Measurements from ENCODE around the gene GATAD1.
"Not testable (repeated sequence)": the region's sequence is repeated elsewhere in the genome, so short reads cannot be mapped to it uniquely, and the experiment has no call there.

The GATAD1 gene, protein sequence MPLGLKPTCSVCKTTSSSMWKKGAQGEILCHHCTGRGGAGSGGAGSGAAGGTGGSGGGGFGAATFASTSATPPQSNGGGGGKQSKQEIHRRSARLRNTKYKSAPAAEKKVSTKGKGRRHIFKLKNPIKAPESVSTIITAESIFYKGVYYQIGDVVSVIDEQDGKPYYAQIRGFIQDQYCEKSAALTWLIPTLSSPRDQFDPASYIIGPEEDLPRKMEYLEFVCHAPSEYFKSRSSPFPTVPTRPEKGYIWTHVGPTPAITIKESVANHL

GRCh38 chr7:92447345-92448204 lies at the start of gene GATAD1:
Gene GATAD1 (plus strand): TSS chr7:92447482. CDS start chr7:92447730, 248 bp downstream.
- DNase-seq = peak; percentile 58 to 67

- no peak for DNase-seq
Measured at GRCh38 chr7:92397542-92397941, 49.7 kb upstream of the GATAD1 start.

DNA sequence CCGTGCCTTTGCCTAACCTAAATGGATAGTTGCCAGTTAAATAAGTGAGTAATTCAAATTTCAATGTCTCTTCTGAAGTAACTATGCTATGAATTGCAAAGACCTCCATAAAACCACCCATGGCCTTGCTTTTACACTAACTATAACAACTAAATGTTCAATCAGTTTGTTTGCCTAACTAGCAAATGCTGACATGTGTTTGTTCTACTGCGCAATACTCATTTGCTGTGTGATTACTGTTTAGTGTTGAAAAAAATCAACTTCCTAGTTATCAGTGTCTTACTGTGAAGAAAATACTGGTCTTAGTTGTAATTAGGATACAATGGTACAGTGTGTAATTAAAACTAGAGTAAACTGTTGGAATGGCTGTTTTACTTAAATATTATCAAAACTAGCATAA lies 47.3 kb upstream of the GATAD1 start:
- no peak for DNase-seq

DNA sequence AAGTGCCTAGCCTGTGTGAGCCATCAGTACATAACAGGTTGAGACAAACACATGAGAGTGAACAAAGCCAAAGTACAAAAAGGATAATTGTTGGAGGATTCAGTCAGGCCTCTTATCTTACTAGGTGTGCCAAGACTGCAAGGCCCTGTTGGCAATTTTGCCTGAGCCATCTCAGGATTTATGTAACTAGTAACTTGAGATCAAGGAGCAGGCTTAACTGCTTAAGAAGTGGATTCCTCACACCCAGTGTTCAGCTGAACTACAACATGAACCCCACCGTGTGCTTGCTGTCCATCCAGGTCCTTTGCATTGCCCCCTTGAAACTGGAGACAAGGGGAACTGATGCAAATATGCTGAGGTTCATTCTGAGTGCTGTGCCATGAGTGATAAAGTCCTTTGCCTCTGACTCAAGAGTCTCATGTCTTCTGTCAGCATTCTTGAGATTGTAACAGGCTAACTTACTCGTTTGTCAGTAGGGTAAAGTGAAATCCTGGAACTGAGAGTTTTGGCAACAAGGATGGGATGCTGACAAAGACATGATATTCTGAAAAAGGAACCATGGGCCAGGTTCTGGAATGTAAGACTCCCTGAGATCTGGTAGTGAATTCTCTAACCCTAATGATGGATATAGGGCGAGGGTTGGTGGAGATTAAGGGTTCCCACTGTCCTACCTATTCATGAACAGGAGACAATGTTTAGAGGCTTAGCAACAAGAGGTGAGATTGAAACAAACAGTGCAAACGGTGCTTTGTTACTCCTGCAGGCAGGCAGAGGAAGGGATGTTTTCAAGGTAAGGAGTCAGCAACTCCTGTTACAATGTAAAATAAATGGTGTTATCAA lies 44.1 kb upstream of the GATAD1 start:
- no peak for DNase-seq

- no peak for DNase-seq
Measured at GRCh38 chr7:92403760-92404074, 43.6 kb upstream of the GATAD1 start.

DNA sequence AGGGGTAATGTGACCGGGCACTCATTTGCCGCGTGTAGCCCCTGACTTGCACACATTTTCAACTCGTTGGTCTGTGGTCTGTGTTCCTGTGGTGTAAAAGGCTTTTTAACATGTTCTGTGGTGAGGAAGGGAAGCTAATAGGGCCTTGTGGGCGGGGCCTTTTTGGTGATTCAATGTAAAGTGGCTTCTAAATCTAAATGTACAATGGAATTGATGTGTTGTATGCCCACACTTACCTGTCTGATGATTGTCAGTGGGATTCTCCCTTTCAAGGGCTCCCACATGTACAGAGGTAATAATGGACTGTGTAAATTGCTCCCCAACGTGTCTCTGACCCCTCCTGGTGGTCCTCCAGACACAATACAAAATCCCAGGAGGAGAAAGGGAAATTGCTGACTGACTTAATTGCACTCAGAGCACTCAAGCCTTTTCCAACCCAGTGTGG lies 43.1 kb upstream of the GATAD1 start:
- no peak for DNase-seq

DNA sequence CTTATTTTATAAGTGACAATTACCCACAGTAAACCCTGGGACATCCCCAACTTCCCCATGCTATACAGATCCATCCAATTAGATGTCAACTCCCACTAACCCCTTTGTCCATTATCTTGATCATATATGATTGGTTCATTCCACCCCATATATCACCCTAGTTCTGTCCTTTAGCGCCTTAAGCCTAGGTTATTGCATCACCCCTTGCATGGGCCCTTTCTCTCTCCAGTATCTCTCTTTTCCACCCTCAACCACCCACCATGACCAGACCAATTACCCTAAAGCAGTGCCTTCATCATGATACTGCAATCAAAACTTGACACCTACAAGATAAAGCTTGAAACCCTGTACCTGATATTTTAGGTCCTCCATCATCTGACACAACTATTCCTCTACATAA lies 37.9 kb upstream of the GATAD1 start:
- no peak for DNase-seq

GRCh38 chr7:92410162-92410561 lies 37.1 kb upstream of the GATAD1 start:
- DNase-seq = not testable (repeated sequence)

DNA sequence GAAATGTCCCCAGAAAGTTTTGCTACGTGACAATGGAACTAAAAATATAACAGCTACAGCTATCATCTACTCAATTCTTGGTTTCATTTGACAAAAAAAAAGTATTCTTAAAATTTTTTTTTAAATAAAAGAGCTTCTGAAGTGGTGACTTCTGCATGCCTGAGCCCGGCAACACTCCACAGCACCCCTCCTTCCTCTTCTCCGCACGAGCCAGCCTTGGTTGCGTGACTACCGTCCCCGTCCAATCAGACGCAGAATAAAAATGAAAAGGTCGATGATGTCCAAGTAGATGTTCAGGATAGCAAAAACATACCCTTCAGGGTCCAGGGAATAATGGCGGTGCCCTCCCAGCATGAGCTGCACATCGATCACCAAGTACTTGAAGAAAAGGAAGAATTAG lies 34.5 kb upstream of the GATAD1 start:
- DNase-seq = no peak

DNA sequence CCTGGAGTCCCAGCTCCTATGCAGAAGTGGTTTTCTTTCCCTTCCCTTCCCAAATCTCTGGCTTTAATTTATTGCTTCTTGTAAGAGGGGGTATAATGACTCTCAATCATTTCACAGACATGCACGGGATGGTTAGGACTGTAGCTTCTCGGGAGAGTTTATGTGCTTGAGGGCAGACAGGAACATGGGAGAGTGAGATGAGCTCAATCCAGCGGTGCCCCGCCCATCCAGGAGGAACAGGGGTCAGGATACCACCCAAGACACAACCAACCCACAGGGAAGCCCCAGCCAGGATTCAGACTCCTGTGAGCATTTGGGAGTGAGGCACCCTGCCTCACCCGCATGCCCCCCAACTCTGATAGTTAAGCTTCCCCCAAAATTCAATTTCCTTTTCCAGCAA lies 33.7 kb upstream of the GATAD1 start:
- no peak for DNase-seq

GRCh38 chr7:92415225-92415624 lies 32.1 kb upstream of the GATAD1 start:
- DNase-seq = no peak

GRCh38 chr7:92417913-92418312 lies 29.4 kb upstream of the GATAD1 start:
- DNase-seq = no peak

DNA sequence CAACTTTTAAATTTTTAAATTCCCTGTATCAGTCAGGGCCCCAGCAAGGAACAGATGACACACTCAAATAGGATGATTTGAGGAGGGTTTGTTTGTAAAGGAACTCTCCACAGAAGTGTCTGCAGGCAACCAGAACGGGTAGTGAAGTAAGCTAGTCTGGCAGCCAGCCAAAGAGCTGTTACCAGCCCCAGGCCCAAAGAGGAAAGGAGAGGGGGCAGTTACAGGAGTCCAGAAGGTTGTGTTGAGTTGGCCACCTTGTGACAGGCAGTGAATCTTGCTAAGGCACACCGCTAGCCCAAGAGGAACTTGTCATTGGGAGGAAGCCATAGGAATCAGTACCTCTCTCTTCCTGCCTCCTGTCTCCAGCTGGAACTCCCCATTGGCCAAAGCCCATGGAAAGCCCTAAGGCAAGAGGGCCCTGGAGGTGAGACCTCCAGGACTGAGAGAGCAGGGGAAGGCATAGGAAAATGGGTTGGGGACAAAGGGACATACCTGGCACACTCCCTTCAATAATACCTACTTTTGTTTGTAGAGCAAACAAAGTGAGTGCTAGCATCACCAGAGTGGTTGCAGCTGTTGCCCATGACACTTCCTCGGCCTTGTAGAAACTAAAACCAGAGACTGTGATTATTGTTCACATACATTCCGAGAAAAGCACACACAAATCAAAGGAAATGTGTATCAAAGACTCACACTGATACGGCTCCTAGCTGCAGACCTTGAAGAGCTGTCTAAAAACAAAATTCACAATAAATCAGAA lies 25.4 kb upstream of the GATAD1 start:
- DNase-seq = no peak

- no peak for DNase-seq
Measured at GRCh38 chr7:92422926-92423325, 24.4 kb upstream of the GATAD1 start.

DNA sequence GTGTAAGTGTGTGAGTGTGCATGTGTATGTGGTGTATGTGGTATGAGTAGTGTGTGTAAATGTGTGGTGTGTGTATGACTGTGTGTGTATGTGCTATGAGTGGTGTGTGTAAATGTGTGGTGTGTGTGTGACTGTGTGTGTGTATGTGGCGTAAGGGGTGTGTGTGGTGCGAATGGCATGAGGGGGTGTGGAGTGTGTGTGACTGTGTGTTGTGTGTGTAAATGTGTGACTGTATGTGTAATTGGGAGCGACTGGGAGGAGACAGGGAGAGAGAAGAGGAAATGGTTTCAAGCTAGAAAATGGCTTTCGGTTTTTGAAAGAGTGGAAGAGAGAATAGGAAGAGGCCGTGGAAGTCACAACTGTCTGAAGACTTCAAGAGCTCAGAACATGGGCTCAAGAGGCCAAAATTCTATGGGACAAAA lies 23.6 kb upstream of the GATAD1 start:
- no peak for DNase-seq

DNA sequence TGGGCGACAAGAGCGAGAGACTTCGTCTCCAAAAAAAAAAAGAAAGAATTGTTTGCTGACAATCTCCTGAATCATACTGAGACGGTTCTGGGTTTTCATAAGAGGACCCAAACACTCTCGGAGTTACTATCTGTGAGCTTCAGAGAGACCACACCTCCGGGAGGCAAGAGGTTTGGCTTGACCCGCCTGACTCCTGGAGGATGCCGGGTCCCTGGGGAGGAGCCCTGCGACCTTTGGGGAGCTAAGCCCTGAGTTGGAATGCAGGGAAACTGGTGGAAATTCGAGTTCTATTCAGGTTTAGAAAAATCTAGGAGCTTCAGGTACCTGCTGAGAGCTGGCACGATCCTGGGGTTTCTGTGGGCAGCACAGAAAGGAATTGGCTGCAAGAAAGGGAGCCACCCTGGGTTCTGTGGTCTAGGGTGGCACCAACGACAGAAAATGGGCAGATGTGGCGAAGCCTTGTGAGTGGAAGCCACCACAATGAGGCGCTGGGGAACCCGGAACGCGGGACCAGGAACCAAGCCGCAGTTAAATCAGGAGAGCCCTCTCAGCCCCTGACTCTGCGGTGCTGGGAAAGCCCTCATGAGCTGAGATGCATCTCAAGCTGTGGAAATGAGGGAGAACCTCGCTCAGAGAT lies 21.9 kb upstream of the GATAD1 start:
- DNase-seq = no peak

GRCh38 chr7:92427193-92427592 lies 20.1 kb upstream of the GATAD1 start:
- no peak for DNase-seq

DNA sequence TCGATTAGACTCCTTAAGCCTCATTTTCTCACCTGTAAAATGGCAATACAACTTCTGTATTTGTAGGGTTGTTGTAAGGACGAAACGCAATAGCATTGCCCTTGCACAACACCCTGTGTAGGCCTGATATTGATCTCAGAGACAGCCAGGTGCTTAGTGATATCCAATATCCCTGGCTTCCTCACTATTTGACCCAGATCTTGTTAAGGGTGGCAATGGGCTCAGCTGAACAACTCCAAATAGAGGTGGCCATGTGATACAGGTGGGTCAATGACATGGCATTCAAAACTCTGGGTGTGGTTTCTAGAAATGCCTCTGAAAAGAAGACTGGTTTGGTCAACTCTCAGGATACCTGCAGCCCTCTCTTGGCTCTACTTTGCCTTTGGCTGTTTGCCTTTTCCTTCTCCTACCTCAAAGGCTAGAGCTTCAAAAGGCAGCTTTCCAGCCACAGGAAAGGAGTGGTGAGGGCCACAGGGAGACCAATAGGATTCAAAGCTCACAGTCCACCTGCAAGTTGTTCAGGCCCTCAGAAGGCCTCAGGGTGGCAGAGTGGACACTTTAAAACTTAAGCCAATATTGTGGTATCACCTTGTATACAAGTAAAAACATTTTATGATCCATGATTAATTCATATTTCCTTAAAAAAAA lies 14.9 kb upstream of the GATAD1 start:
- DNase-seq = no peak

GRCh38 chr7:92433019-92433418 lies 14.3 kb upstream of the GATAD1 start:
- DNase-seq = no peak

- DNase-seq = no peak
Measured at GRCh38 chr7:92435542-92435941, 11.7 kb upstream of the GATAD1 start.

DNA sequence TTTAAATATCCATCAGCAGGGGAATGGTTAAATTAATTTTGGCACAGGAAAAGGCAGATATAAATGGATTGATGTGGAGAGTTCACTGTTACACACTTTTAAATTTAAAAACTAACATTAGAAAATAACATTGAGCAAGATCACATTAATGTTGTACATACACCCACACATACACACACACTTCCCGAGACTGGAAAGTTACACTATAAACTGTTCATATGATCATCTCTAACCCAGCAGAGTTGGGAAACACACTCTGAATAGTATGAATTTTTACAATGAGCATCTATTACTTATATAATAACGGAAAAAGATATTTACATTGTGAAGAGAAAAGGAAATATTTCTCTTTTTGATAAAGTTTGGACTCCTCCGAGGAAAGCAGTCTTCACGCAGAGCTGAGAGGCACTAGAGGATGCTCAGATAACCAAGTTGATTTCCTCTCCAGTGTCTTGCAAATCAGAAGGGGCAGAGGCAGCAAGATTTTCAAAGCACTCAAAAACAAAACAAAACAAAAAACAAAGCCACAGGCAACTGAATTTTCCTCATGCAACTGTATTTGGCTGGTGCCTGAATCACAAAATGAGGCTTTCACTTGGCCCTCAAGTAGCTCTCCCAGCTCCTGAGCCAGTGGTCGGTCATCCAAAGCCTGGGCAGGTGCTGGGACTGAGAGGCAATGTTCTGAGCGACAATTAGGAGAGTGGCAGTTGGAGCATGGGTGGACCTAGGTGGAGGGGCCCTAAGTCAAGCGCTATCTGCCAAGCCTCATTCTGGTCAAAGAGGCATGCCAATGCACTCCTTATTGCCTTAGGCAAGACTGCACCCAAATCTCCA lies 10.5 kb upstream of the GATAD1 start:
- no peak for DNase-seq

All from bone marrow (tissue), 2 donors.